AG09309 (cell line): ENCODE results near the gene TKFC.
A peak's percentile ranks its signal among the peaks of the same experiment; 100 is the strongest.

Experiments used
- DNase-seq: peaks from one replicate; pipeline ENCODE4 v3.0.0-alpha.2; 2010; ENCODE audit warnings: low read depth
- H3K4me3 ChIP-seq: 2 replicates; pipeline ENCODE4 v1.5.1; 2011; ENCODE audit warnings: mild to moderate bottlenecking, low read depth, low read length, moderate library complexity; ENCODE audit not compliant: control insufficient read depth
- CTCF ChIP-seq: IDR thresholded peaks from 2 replicates; pipeline ENCODE4 v1.5.1; 2011; ENCODE audit warnings: mild to moderate bottlenecking, low read depth, low read length, inconsistent platforms; ENCODE audit not compliant: insufficient read depth, control insufficient read depth; ENCODE audit errors: missing control alignments

The TKFC gene

GRCh38 chr11:61384271-61385242 lies 51.5 kb downstream of the TKFC start:
- no peak for DNase-seq

GRCh38 chr11:61390161-61390560 lies 57.1 kb downstream of the TKFC start:
- TF ChIP-seq CTCF: no peak
- H3K4me3 ChIP-seq: no peak overlapping the region
- DNase-seq: no peak

More at GRCh38 chr11:61384271-61385242, 51.5 kb downstream of the TKFC start:
- TF ChIP-seq CTCF: peak; percentile 56
- no peak overlapping the region for H3K4me3 ChIP-seq

- peak; percentile 47 for TF ChIP-seq CTCF
- peak overlapping the region; percentile 92 for H3K4me3 ChIP-seq
- no peak for DNase-seq
These were observed 60.1 kb downstream of the TKFC start for GRCh38 chr11:61392981-61393595.
